ENCODE results near the gene LYL1. TPM values are rescaled to one million over a fixed set of nuclear protein-coding genes. Genes with fewer than 3 reads are reported as not detected.

The LYL1 gene
- total RNA-seq: 10 to 100 TPM; 21.1 to 43.5 (median 25.8) TPM

DNA sequence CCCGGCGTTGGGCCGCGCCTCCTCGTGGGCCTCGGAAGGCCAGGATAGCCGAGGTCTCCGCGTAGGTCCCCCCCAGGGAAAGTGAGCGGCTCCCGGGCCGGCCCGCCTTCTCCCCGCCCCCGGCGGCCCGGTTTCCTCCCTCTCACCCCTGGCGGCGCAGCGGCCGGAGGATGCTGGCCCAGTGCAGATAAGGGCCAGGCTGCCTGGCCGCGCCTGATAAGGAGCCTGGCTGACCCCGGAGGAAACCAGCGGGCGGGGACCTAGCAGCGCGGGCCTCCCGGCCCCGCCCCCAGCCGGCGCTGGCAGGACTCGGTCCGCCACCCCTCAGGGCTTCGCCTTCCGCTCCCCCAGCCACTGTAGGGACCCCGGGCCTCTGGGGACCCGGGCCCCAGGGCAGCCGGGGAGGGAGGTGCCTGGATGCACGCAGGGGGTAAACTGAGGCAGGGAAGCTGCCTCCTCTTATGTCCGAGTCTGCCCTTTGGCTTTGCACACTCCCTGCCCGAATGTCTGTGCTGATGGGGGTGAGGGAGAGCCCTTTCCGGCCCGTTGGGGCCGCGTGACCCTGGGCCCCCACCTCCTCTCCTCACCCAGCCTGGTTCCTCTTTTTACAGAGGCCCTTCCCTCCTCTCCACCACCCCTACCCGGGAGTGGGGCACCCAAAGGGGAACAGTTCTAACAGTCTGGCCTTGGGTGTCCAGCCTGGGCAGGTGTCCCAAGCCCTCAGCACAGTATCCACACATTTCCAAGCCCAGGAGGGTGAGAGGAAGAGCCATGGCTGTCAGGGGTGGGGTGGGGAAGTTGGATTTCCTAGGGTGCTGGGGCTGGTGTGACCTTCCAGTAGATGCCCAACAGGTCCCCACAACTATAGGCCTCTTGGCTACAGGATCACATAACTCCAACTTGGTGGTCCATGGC, at the start of gene LYL1:
TSS of gene LYL1 (minus strand) at position 193 of the 915 bp plus-strand sequence. CDS start 1,687 bp downstream, outside the sequence.
- H3K36me3 ChIP-seq: peaks cover 0 to 27% (median 0%) of the 10 kb centered on the region in 3 donors
- H3K27ac ChIP-seq: peak within 1 kb of the TSS; percentile 41 to 93 (median 84)
- peak within 1 kb of the TSS; percentile 27 to 61 (median 54) for H3K4me3 ChIP-seq
- peak in 1 of 2 donors; percentile 43 for DNase-seq (ENCODE audit: low spot score in 2 of 2)
- WGBS, 2 donors: 0 to 3% methylated on average over 26 to 27 of the region's 47 CpGs
- peaks cover 0 to 62% (median 30%) of the 10 kb centered on the region in 4 donors for H3K4me1 ChIP-seq
- H3K9me3 ChIP-seq: no peaks in the 10 kb centered on the region
- no peaks in the 10 kb centered on the region for H3K27me3 ChIP-seq
- TF ChIP-seq CTCF (IDR thresholded peaks at IDR 0.05) (no peak), EP300 (IDR thresholded peaks at IDR 0.05) (peak; percentile 51 to 83), POLR2A (IDR thresholded peaks at IDR 0.05) (peak in 1 of 2 donors; percentile 33)

- H3K4me1 ChIP-seq: peaks cover 3 to 73% (median 23%) of the 10 kb centered on the region in 4 donors
- peak overlapping the region; percentile 66 to 98 (median 84) for H3K4me3 ChIP-seq
- DNase-seq (ENCODE audit: low spot score in 2 of 2): peak; percentile 97
- TF ChIP-seq CTCF (IDR thresholded peaks at IDR 0.05) (peak in 4 of 5 experiments; percentile 16 to 53 (median 21)), EP300 (IDR thresholded peaks at IDR 0.05) (peak; percentile 56 to 99), POLR2A (IDR thresholded peaks at IDR 0.05) (peak; percentile 96 to 97)
- H3K27me3 ChIP-seq: no peaks in the 10 kb centered on the region
- H3K27ac ChIP-seq: peak overlapping the region; percentile 98 to 100 (median 98)
- 0 to 1% methylated on average over 55 to 56 of the region's 71 CpGs for WGBS, 2 donors
- H3K9me3 ChIP-seq: no peaks in the 10 kb centered on the region
- peaks cover 0 to 4% (median 0%) of the 10 kb centered on the region in 3 donors for H3K36me3 ChIP-seq
These were observed 49.1 kb upstream of the LYL1 start for GRCh38 chr19:13151605-13152355.

DNA sequence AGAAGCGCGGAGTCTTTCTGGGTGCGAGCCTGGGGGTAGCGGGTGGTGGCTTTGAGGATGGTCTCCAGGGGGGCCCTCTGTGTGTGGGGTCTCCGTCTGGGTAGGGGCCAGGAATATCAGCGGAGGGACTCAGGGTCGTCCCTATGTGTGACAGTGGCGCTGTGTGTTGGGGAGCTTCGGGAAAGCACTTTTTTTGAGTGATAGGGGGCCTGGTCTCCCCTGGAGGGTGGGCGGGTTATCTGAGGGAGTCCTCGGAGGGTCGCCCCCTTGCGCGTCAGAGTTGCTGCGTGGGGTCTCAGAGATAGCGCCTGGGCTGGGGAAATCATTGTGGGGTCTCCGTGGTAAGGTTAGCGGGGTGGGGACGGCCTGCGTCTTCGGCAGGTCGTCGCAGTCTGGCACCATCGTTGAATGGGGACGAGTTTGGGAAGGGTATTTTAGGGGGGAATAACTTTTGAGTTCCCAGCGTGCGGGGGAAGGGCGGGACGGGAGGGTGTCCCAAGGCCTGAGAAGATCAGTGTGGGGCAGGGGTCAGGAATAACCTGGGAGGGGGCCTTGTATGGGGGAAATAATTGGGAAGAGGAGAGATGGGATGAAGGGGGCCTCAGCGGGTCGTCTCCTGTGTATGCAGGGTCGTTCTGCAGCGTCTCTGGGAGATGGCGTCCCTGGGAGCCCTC, 48.4 kb upstream of the LYL1 start:
- peaks cover 3 to 67% (median 20%) of the 10 kb centered on the region in 4 donors for H3K4me1 ChIP-seq
- WGBS, 2 donors: 1% methylated on average over 29 to 33 of the region's 34 CpGs
- H3K9me3 ChIP-seq: no peaks in the 10 kb centered on the region
- H3K4me3 ChIP-seq: peak overlapping the region; percentile 66 to 87 (median 84)
- DNase-seq (ENCODE audit: low spot score in 2 of 2): peak in 1 of 2 donors; percentile 19
- TF ChIP-seq CTCF (IDR thresholded peaks at IDR 0.05) (no peak), EP300 (IDR thresholded peaks at IDR 0.05) (no peak), POLR2A (IDR thresholded peaks at IDR 0.05) (no peak)
- H3K27me3 ChIP-seq: no peaks in the 10 kb centered on the region
- peaks cover 0 to 11% (median 0%) of the 10 kb centered on the region in 3 donors for H3K36me3 ChIP-seq
- H3K27ac ChIP-seq: peak overlapping the region; percentile 98 to 100 (median 98)

DNA sequence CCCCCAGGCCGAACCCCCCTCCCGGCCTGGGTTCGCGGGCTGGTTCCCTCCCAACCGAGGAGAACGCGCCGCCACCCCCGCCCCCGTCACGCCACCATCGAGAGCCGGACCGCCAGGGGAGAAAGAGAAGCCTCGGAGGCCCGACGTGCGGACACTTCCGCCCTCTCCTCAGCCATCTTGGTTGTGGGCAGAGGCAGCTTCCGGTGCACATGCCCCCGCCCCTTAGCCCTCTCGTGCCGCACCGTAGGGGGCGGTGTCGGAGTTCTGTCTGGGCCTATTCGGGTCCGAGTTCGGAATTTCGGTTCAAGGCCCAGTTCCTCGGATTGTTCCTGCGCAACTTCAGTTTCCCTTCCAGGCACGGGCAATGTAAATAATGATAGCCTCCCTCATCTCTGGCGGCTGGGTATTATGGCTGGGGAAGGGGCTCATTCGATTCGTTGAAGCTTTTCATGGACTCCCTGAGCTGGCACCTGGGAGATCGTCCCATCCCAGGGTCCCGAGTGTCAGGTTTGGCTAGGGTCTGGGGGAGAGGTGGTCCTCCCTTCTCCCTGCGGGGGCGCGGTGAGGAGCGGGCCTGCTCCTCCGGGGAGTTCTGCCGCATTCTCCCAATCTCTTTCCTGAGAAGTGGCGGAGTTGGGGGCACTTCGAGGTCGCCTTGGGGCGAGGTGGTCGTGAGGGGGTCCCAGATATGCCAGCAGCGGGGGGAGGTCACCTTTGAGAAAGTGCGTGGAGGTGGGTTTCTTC, 47.7 kb upstream of the LYL1 start, which contains the start of the genes IER2 and STX10:
TSS of gene IER2 (plus strand) at position 225 of the 744 bp plus-strand sequence. CDS start 2,776 bp downstream, outside the sequence.
TSS of gene STX10 (minus strand) at position 189 of the 744 bp plus-strand sequence. CDS start 202 bp downstream, outside the sequence.
- Histone ChIP-seq H3K4me3 (peak within 1 kb of the TSS; percentile 66 to 87 (median 84)), H3K9me3 (no peaks in the 10 kb centered on the region), H3K27ac (peak within 1 kb of the TSS; percentile 98 to 100 (median 98)), H3K36me3 (peaks cover 0 to 16% (median 0%) of the 10 kb centered on the region in 3 donors), H3K27me3 (no peaks in the 10 kb centered on the region), H3K4me1 (peaks cover 3 to 60% (median 13%) of the 10 kb centered on the region in 4 donors)
- WGBS, 2 donors: 1 to 3% methylated on average over 28 to 36 of the region's 51 CpGs
- TF ChIP-seq POLR2A (IDR thresholded peaks at IDR 0.05) (peak; percentile 55 to 84), CTCF (IDR thresholded peaks at IDR 0.05) (peak; percentile 54 to 86 (median 76)), EP300 (IDR thresholded peaks at IDR 0.05) (peak; percentile 81 to 98)
- peak; percentile 92 for DNase-seq (ENCODE audit: low spot score in 2 of 2)
